HepG2 (cell line): Measurements from ENCODE around the gene LDB2. TPM values are rescaled to one million over a fixed set of nuclear protein-coding genes. Genes with fewer than 3 reads are reported as not detected.

Source experiments
- ATAC-seq: fragments of 200-7000 bp; cut with Tn5 transposase; 3 replicates; pipeline ENCODE4 v1.9.1; 2020; ENCODE audit warnings: mild to moderate bottlenecking, moderate library complexity
- BruUV-seq: library from RNA; stranded (reverse); fragments of 400-500 nt; replicated peaks from 2 replicates; lab custom pipeline; 2021; lab: Mats Ljungman, UMichigan
- CTCF ChIA-PET: fragments of 300-600 bp; formaldehyde crosslinking; extraction: SDS; loops from one replicate; lab custom pipeline; 2021; ENCODE audit warnings: low total read pairs, inconsistent platforms, low intra/inter-chr PET ratio; lab: Yijun Ruan, JAX
- POLR2A ChIA-PET: fragments of 350-600 bp; sonication (Branson Sonifier 250); formaldehyde crosslinking; loops from one replicate; lab custom pipeline; 2020; ENCODE audit warnings: antibody characterized with exemption, inconsistent platforms; lab: Yijun Ruan, JAX
- DNase-seq: peaks from one replicate; pipeline ENCODE4 v3.0.0-alpha.2; 2015; ENCODE audit warnings: low spot score
- FAIRE-seq: peaks from 3 replicates; lab custom pipeline; 2011; peaks lifted over from hg19 to GRCh38; lab: Jason Lieb, UNC
- H2AFZ ChIP-seq: one replicate; pipeline ENCODE4 v1.6.1; 2011; ENCODE audit warnings: low read length, inconsistent platforms
- H3K27ac ChIP-seq: fragments of 300-600 bp; 3 replicates; pipeline ENCODE4 v1.8.0; 2011; ENCODE audit warnings: mixed run types, mild to moderate bottlenecking, mixed read lengths, low read length, inconsistent platforms; ENCODE audit not compliant: insufficient read depth; ENCODE audit errors: extremely low read length
- H3K27me3 ChIP-seq, 2 experiments: fragments of 200-600 bp in 1 of 2; 2 replicates in 1 of 2; 3 replicates in 1 of 2; pipeline versions ENCODE4 v1.6.0 to v1.8.0; 2011; ENCODE audit warnings: low read length in 2 of 2, mild to moderate bottlenecking in 2 of 2, moderate library complexity in 2 of 2, inconsistent platforms in 1 of 2; ENCODE audit not compliant: insufficient read depth in 2 of 2, control insufficient read depth in 1 of 2
- H3K36me3 ChIP-seq, 2 experiments: fragments of 200-600 bp in 1 of 2; replicated peaks in 1 of 2; 2 replicates in 1 of 2; 3 replicates in 1 of 2; pipeline versions ENCODE4 v1.5.1 to v1.8.0; 2011; ENCODE audit warnings: low read length in 2 of 2, inconsistent platforms in 1 of 2; ENCODE audit not compliant: insufficient read depth in 2 of 2, control insufficient read depth in 1 of 2
- H3K4me1 ChIP-seq: 2 replicates; pipeline ENCODE4 v1.5.1; 2012; ENCODE audit warnings: low read length, inconsistent platforms; ENCODE audit not compliant: insufficient read depth
- H3K4me2 ChIP-seq: 2 replicates; pipeline ENCODE4 v1.6.0; 2011; ENCODE audit warnings: low read depth, low read length, inconsistent platforms
- H3K4me3 ChIP-seq, 3 experiments: fragments of 200-600 bp in 1 of 3; sonication (generic), shearing (Covaris generic) in 1 of 3; replicated peaks in 1 of 3; 2 replicates each; pipeline ENCODE4 v1.5.1; 2011 to 2016; ENCODE audit warnings: low read length in 3 of 3, inconsistent platforms in 2 of 3, low read depth in 2 of 3, mild to moderate bottlenecking in 2 of 3, control low read depth in 1 of 3, mixed read lengths in 1 of 3; ENCODE audit not compliant: insufficient read depth in 1 of 3
- H3K79me2 ChIP-seq: one replicate; pipeline ENCODE4 v1.6.1; 2011; ENCODE audit warnings: low read length, inconsistent platforms; ENCODE audit not compliant: insufficient read depth
- H3K9ac ChIP-seq: 2 replicates; pipeline ENCODE4 v1.6.0; 2011; ENCODE audit warnings: mild to moderate bottlenecking, low read depth, low read length, inconsistent platforms; ENCODE audit not compliant: insufficient read depth
- H3K9me3 ChIP-seq: 2 replicates; pipeline ENCODE4 v1.5.1; 2012; ENCODE audit warnings: mild to moderate bottlenecking, low read length
- H4K20me1 ChIP-seq: 2 replicates; pipeline ENCODE4 v1.6.0; 2011; ENCODE audit warnings: inconsistent platforms, mild to moderate bottlenecking, low read length, moderate library complexity; ENCODE audit not compliant: insufficient read depth
- ASH2L ChIP-seq: fragments of 300-600, 200-600 bp; sonication (generic); IDR thresholded peaks from 2 replicates; pipeline ENCODE4 v1.7.0; 2017; ENCODE audit warnings: low read depth, mild to moderate bottlenecking, moderate library complexity, mixed read lengths, low read length; ENCODE audit not compliant: insufficient read length
- GATAD1 ChIP-seq: IDR thresholded peaks from 2 replicates; pipeline ENCODE4 v1.6.1; 2016; ENCODE audit warnings: missing genetic modification reagents, missing compliant biosample characterization
- U2AF1 ChIP-seq: fragments of 200-400 bp; formaldehyde crosslinking; optimal IDR thresholded peaks from 2 replicates; pipeline ENCODE3; 2017; ENCODE audit warnings: mild to moderate bottlenecking, low read depth, low read length
- ZNF326 ChIP-seq: sonication (generic); formaldehyde crosslinking; IDR thresholded peaks from 2 replicates; pipeline ENCODE4 v1.4.0; 2020; ENCODE audit warnings: missing genetic modification reagents, borderline replicate concordance
- ZNF407 ChIP-seq: sonication (generic); formaldehyde crosslinking; IDR thresholded peaks from one replicate; pipeline ENCODE4 v1.5.1; 2020; ENCODE audit warnings: mild to moderate bottlenecking, missing genetic modification reagents; ENCODE audit errors: not compliant biosample characterization
- WGBS: methylation state at CpG from one replicate; pipeline ENCODE4 v1.1.6; 2017; ENCODE audit warnings: low lambda C conversion rate; 5-methylcytosine and 5-hydroxymethylcytosine counted together
- in situ Hi-C: cut with HindIII; loops from 2 replicates; pipeline ENCODE4 v1.10.0; 2017; ENCODE audit warnings: low pct_unique_long_range_greater_than_20kb; ENCODE audit not compliant: extremely low pct_ligation_motif_present
- intact Hi-C: fragments of 100-400 bp; cut with micrococcal nuclease; formaldehyde crosslinking; loops from one replicate; pipeline ENCODE4 v1.10.0; 2022; ENCODE audit not compliant: unreplicated experiment
- polyA plus RNA-seq, 8 experiments: library from polyadenylated mRNA; depleted of rRNA in 3 of 8; stranded (reverse) in 7 of 8; unstranded in 1 of 8; fragments of >200 nt; fragmentation: Illumina TruSeq in 4 of 8; extraction: Trizol in 4 of 8; gene quantifications; 2 replicates each; pipeline versions ENCODE4 v1.2.1 to v1.2.3, GENCODE V29; 2011 to 2016; ENCODE audit warnings: low read depth in 4 of 8, missing spikeins in 1 of 8, mixed read lengths in 1 of 8; ENCODE audit not compliant: insufficient read depth in 1 of 8
- total RNA-seq, 5 experiments: library from RNA; depleted of rRNA; stranded (reverse); fragments of >200 nt; fragmentation: Illumina TruSeq; extraction: Trizol; gene quantifications; 2 replicates each; pipeline ENCODE4 v1.2.3, GENCODE V29; 2016; ENCODE audit warnings: low read depth in 1 of 5

The LDB2 gene
- total and polyA plus RNA-seq, 2 of the 13 experiments (the other 11 are each of a cell fraction or from before 2014, with no cell fraction given), result not detected

GRCh38 chr4:16521156-16521915 is 377.1 kb downstream of the LDB2 start:
- POLR2A ChIA-PET, result no interaction called here
- CTCF ChIA-PET, result no interaction called here
- FAIRE-seq, result no peak

More at GRCh38 chr4:16521156-16521915, 377.1 kb downstream of the LDB2 start:
- no peak for TF ChIP-seq GATAD1 (CRISPR knock-in tag)
- TF ChIP-seq ZNF407 (CRISPR knock-in tag), result no peak
- TF ChIP-seq ZNF326 (CRISPR knock-in tag), result no peak
- TF ChIP-seq ASH2L, result no peak
- TF ChIP-seq U2AF1, result no peak
- BruUV-seq, result no TSS peak
- no peak for DNase-seq
- Histone ChIP-seq H2AFZ (no peak overlapping the region), H3K36me3 (no peaks in the 10 kb centered on the region), H4K20me1 (no peaks in the 10 kb centered on the region), H3K79me2 (no peaks in the 10 kb centered on the region), H3K9me3 (no peaks in the 10 kb centered on the region), H3K9ac (no peak overlapping the region), H3K27ac (no peak overlapping the region), H3K4me1 (no peaks in the 10 kb centered on the region), H3K4me2 (no peak overlapping the region), H3K27me3 (0 out of 5 replicates have a peak, but pooled peaks cover 0 to 4% of the 10 kb centered on the region in 2 experiments), H3K4me3 (no peak overlapping the region)
- intact Hi-C loops (no loop called here), in situ Hi-C loops (no loop called here)
- ATAC-seq, result no peak
- no CpG with 5 or more reads among the region's 1 CpG for WGBS
